HUES64 (cell line): ENCODE data around the gene ARPC5.
"Not testable (repeated sequence)": the region's sequence is repeated elsewhere in the genome, so short reads cannot be mapped to it uniquely, and the experiment has no call there.

Experiments
- H3K27ac ChIP-seq: 2 replicates; pipeline ENCODE4 v1.7.0; 2013; ENCODE audit warnings: low read depth, low read length, inconsistent platforms
- H3K27me3 ChIP-seq: 2 replicates; pipeline ENCODE4 v1.6.1; 2013; ENCODE audit warnings: mild to moderate bottlenecking, low read length; ENCODE audit not compliant: insufficient read depth
- H3K36me3 ChIP-seq: 2 replicates; pipeline ENCODE4 v1.6.1; 2013; ENCODE audit warnings: mild to moderate bottlenecking, low read length; ENCODE audit not compliant: insufficient read depth
- H3K4me1 ChIP-seq: 2 replicates; pipeline ENCODE4 v1.6.1; 2013; ENCODE audit warnings: mild to moderate bottlenecking, low read length, moderate library complexity; ENCODE audit not compliant: insufficient read depth
- H3K4me3 ChIP-seq: 2 replicates; pipeline ENCODE4 v1.5.1; 2013; ENCODE audit warnings: mild to moderate bottlenecking, low read length, moderate library complexity
- H3K9ac ChIP-seq: 2 replicates; pipeline ENCODE4 v1.6.1; 2013; ENCODE audit warnings: mild to moderate bottlenecking, low read depth, low read length
- H3K9me3 ChIP-seq: 2 replicates; pipeline ENCODE4 v1.6.1; 2013; ENCODE audit warnings: low read depth, low read length; ENCODE audit not compliant: insufficient read depth
- WGBS: fragments of 150-250, 120-280 bp; methylation state at CpG from one replicate; pipeline ENCODE4 v1.1.7; 2013; ENCODE audit warnings: missing lambda C conversion rate; 5-methylcytosine and 5-hydroxymethylcytosine counted together

Gene ARPC5

DNA sequence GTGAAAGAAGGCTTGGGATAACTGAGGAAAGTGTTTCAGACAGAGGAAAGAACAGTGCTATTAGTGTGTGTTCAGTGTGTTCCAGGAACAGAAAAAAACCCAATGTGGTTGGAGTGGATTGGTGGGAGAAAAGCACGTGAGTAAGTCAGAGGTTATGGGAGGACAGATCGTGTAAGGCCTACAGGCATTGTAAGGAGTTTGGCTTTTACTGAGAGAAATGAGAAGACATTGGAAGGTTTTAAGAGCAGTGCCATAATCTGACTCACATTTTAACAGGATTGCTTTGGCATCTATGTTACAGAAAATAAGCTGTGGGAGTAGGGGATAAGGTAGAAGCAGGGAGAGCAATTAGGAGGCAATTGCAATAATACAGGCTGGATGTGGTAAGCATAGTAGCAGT is 4.8 kb downstream of the ARPC5 start:
- no peak overlapping the region for H3K27ac ChIP-seq
- no peak overlapping the region for H3K9ac ChIP-seq
- peaks cover 30% of the 10 kb centered on the region for H3K4me1 ChIP-seq
- H3K27me3 ChIP-seq: no peaks in the 10 kb centered on the region
- H3K36me3 ChIP-seq: peaks cover 50% of the 10 kb centered on the region
- no peaks in the 10 kb centered on the region for H3K9me3 ChIP-seq
- 91% methylated on average over 2 of the region's 2 CpGs for WGBS
- no peak overlapping the region for H3K4me3 ChIP-seq

GRCh38 chr1:183628537-183628936 is 7.0 kb downstream of the ARPC5 start:
- no peak overlapping the region for H3K4me3 ChIP-seq
- H3K4me1 ChIP-seq: peaks cover 20% of the 10 kb centered on the region
- no peak overlapping the region for H3K9ac ChIP-seq

GRCh38 chr1:183626236-183626635 is 9.3 kb downstream of the ARPC5 start:
- H3K9ac ChIP-seq, H3K27me3 ChIP-seq, H3K4me3 ChIP-seq, H3K4me1 ChIP-seq, H3K9me3 ChIP-seq, H3K27ac ChIP-seq: not testable (repeated sequence)
- WGBS: 100% methylated on average over 2 of the region's 3 CpGs
- H3K36me3 ChIP-seq: peaks cover 64% of the 10 kb centered on the region

More at GRCh38 chr1:183628537-183628936, 7.0 kb downstream of the ARPC5 start:
- Histone ChIP-seq H3K9me3 (no peaks in the 10 kb centered on the region), H3K27ac (no peak overlapping the region), H3K36me3 (peaks cover 64% of the 10 kb centered on the region), H3K27me3 (no peaks in the 10 kb centered on the region)

GRCh38 chr1:183622884-183623785 is 12.4 kb downstream of the ARPC5 start:
- 69% methylated on average over 10 of the region's 10 CpGs for WGBS
- Histone ChIP-seq H3K27ac (no peak overlapping the region), H3K4me1 (peaks cover 22% of the 10 kb centered on the region), H3K9ac (no peak overlapping the region), H3K27me3 (no peaks in the 10 kb centered on the region), H3K4me3 (no peak overlapping the region), H3K9me3 (no peaks in the 10 kb centered on the region), H3K36me3 (peaks cover 34% of the 10 kb centered on the region)

GRCh38 chr1:183622013-183622412 is 13.6 kb downstream of the ARPC5 start:
- Histone ChIP-seq H3K36me3 (peaks cover 26% of the 10 kb centered on the region), H3K9ac (no peak overlapping the region), H3K27ac (no peak overlapping the region), H3K9me3 (no peaks in the 10 kb centered on the region), H3K4me1 (peaks cover 22% of the 10 kb centered on the region), H3K27me3 (no peaks in the 10 kb centered on the region), H3K4me3 (no peak overlapping the region)
- WGBS: no CpG with 5 or more reads among the region's 1 CpG

DNA sequence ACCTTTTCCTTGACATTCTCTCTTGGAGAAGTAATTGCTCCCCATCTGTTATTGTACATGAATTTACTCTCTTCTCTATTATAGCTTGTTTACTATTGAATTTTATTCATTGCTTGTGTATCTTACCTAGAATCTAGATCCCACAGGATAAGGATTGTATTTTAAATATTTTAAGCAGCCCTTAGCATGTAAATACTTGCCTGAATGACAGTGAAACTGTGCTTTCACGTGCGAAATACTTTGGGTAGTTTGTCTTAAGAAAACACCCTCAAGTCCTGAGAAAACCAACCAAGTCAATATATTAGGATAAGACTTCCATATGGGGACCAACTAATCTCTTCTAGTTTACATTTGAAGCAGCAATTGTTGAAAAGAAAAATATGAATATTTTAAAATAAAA is 15.3 kb downstream of the ARPC5 start:
- Histone ChIP-seq H3K9me3 (no peaks in the 10 kb centered on the region), H3K36me3 (peaks cover 9% of the 10 kb centered on the region; the same call in 1 of the 2 replicates), H3K27me3 (no peaks in the 10 kb centered on the region), H3K4me3 (no peak overlapping the region), H3K4me1 (peaks cover 22% of the 10 kb centered on the region), H3K9ac (no peak overlapping the region), H3K27ac (peak overlapping the region; percentile 66; the same call in 1 of the 2 replicates)
- WGBS: 62% methylated on average over 2 of the region's 2 CpGs

GRCh38 chr1:183619781-183620180 is 15.8 kb downstream of the ARPC5 start:
- no peaks in the 10 kb centered on the region for H3K9me3 ChIP-seq
- H3K36me3 ChIP-seq: peaks cover 4% of the 10 kb centered on the region; the same call in 1 of the 2 replicates
- H3K27ac ChIP-seq: no peak overlapping the region; the same call in 1 of the 2 replicates
- WGBS: 91% methylated on average over 1 of the region's 1 CpG
- H3K4me1 ChIP-seq: peaks cover 22% of the 10 kb centered on the region
- no peak overlapping the region for H3K9ac ChIP-seq
- H3K27me3 ChIP-seq: no peaks in the 10 kb centered on the region
- H3K4me3 ChIP-seq: no peak overlapping the region

- WGBS: 81% methylated on average over 5 of the region's 5 CpGs
- H3K27me3 ChIP-seq, H3K9ac ChIP-seq, H3K27ac ChIP-seq, H3K36me3 ChIP-seq, H3K4me3 ChIP-seq, H3K9me3 ChIP-seq: not testable (repeated sequence)
- peaks cover 22% of the 10 kb centered on the region for H3K4me1 ChIP-seq
These were observed 17.4 kb downstream of the ARPC5 start for GRCh38 chr1:183618202-183618601.

GRCh38 chr1:183612975-183613374 is 22.6 kb downstream of the ARPC5 start:
- not testable (repeated sequence) for H3K27me3 ChIP-seq, H3K4me1 ChIP-seq, H3K27ac ChIP-seq, H3K9me3 ChIP-seq, H3K9ac ChIP-seq, H3K36me3 ChIP-seq, H3K4me3 ChIP-seq
- 92% methylated on average over 3 of the region's 3 CpGs for WGBS

GRCh38 chr1:183612407-183612806 is 23.2 kb downstream of the ARPC5 start:
- Histone ChIP-seq H3K9ac (no peak overlapping the region), H3K36me3 (no peaks in the 10 kb centered on the region), H3K4me3 (no peak overlapping the region), H3K27me3 (no peaks in the 10 kb centered on the region), H3K27ac (no peak overlapping the region), H3K9me3 (no peaks in the 10 kb centered on the region), H3K4me1 (no peaks in the 10 kb centered on the region)
- 92% methylated on average over 2 of the region's 3 CpGs for WGBS

DNA sequence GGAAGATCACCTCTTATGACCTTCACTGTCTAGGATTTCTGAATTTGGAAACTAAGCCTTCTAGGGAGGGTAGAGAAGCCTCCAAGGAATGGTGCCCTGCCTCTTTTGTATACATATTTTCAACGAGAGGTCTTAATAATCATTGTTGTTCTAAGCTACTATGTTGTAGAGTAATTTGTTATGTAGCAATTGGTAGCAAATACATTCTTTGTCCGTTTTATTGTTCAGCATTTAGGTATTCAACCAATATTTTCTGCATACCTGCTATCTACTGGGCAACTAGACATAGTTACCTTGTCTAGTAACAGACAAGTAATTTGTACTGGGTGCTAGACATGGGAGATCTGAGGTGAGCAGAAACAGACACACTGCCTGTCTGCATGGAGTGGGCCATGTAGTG is 24.6 kb downstream of the ARPC5 start:
- no peaks in the 10 kb centered on the region for H3K27me3 ChIP-seq
- H3K36me3 ChIP-seq: no peaks in the 10 kb centered on the region
- H3K9ac ChIP-seq: no peak overlapping the region
- no peak overlapping the region for H3K4me3 ChIP-seq
- WGBS: 69% methylated on average over 2 of the region's 2 CpGs
- H3K27ac ChIP-seq: no peak overlapping the region
- H3K4me1 ChIP-seq: no peaks in the 10 kb centered on the region
- no peaks in the 10 kb centered on the region for H3K9me3 ChIP-seq
